Activated T-cell treated with anti-CD3 and anti-CD28 coated beads for 1 hour (primary cell): ENCODE measurements around the gene CASTOR2.
"Not testable (repeated sequence)": the region's sequence is repeated elsewhere in the genome, so short reads cannot be mapped to it uniquely, and the experiment has no call there.

ENCODE experiments used
- DNase-seq: peaks from one replicate; pipeline ENCODE4 v3.0.0-alpha.2; 2020; ENCODE audit warnings: low read depth

CASTOR2 gene

GRCh38 chr7:75054744-75055143 lies 90.2 kb downstream of the CASTOR2 start:
- no peak for DNase-seq

DNA sequence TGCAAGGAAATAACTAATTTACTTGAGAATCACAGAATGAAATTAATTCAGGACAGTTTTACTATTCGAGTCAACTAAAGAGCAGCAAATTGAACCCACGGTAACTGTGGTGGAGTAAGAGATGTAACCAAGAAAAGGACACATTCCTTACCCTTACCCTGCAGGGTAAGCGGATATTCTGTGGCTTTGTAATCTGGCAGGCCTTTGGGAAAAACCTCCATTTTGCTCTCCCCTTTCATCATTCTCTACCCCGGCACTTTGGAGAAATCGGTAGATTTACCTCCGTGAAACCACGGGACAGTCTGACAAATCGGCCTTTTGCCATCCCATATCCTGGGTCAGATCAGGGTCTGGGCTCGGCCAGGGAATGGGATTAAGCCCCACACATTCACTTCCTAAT lies 90.7 kb downstream of the CASTOR2 start:
- DNase-seq = no peak

DNA sequence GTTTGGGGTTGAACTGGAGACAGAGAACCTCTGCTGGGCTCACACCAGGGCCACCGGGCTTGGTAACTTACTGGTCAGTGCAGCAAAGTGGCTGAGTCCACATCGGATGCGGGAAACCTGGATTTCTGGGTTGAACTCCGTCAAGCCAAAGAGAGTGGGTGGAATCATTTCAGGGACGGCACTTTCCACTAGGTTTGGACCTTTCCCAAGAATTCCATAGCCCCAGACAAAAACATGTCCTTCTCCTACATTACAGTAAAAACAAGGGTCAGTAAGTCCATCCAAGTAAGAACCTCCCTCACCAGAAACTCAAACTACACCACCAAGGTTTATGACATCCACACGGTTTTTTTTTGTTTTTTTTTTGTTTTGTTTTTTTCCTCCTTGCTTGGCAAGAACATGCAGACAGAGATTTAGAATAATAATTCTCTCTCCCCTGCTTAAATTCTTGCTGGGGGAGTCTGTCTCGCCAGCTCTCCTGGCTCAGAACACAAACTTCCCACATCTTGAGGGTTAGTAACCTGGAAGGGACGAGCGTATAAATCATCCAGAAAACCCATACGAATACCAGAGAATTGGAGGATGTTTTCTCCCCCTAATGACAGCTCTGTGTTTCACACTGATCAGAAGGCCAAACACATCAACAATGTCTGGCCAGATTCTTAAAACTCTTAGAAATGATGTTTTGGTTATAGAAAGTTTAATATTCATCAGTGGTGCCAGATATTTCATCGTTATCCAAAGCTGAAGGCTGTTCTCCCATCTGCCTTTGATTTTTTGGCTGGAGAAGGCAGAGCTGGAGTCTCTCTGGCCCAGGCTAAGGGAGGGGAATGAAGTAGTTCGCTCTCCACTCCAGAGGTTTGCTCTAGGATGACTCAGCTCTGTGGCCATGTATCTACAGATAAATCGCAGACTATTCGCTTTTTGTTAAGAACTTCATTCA lies 91.6 kb downstream of the CASTOR2 start:
- DNase-seq = no peak

- DNase-seq = no peak
These were observed 93.9 kb downstream of the CASTOR2 start for GRCh38 chr7:75058406-75058805.

DNA sequence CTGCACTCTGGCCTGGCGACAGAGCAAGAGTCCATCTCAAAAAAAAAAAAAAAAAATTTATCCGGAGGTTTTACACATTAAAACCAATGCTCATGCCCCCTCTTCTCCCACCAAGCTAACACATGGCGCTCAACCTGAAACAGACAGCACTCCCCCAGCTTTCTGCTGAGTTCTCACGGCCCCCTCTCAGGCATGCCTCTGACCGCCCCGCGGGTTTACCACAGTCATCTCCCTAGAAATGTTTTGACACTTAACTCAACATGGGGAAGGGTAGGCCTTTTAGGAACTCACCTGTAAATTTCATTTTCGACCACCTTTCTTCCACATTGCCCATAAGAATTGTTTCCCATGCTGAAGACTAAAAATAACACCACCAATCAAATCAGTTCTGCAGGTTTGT lies 99.8 kb downstream of the CASTOR2 start:
- no peak for DNase-seq

- DNase-seq = no peak
These were observed 100.3 kb downstream of the CASTOR2 start for GRCh38 chr7:75064801-75065200.

DNA sequence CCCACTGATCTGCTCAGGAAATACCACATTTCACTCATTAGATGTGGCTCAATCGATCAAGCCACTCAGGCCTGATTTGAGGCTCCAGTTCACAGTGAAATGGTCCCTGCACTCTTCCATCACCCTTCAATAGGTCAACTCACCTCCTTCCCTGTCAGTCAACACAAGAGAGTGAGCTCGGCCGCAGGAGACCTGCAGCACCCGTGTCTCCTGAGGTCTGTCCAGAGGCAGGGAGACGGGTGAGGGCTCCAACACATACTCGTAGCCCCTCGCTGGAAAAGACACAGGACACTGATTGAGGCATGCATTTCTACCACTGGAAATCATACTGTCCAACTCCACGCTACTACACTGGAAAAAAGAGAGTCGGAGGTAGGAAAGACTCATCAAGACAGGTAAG lies 102.0 kb downstream of the CASTOR2 start:
- DNase-seq = no peak

DNA sequence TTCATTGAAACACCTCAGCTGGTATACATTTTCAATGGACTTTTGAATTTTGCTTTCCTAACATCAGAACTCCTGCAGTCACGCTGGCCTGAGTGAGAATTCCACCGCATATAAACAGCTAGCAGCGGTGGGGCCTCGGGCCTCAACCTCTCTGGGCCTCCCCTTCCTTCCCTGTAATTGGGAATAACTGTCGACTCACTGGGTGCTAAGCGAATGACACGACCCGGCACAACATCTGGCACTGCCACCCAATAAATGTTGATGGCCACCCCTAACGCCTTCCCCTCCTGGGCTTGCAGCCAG lies 108.4 kb downstream of the CASTOR2 start:
- DNase-seq = no peak

DNA sequence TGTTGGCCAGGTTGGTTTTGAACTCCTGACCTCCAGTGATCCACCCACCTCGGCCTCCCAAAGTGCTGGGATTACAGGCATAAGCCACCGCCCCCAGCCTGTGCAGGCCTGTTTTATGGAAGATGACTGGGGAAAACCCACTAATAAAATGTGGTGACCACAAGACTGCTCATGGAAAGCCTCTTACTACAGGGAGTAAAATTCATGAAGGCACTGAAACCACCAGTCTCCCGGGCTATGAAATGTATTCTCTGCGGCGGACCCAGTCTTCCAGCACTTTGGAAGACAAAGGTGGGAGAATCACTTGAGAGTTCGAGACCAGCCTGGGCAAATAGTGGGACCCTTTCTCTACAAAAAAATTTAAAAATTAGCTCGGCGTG lies 109.7 kb downstream of the CASTOR2 start:
- DNase-seq = not testable (repeated sequence)
